KG1 (cell line): ENCODE data around the gene EVA1C.
A peak's percentile ranks its signal among the peaks of the same experiment; 100 is the strongest.
"Not testable (repeated sequence)": the region's sequence is repeated elsewhere in the genome, so short reads cannot be mapped to it uniquely, and the experiment has no call there.

Experiments
- DNase-seq: peaks from one replicate; lab custom pipeline; 2025; lab: John Stamatoyannopoulos, UW

The EVA1C gene

GRCh38 chr21:32499249-32500055, 86.9 kb downstream of the EVA1C start:
- no peak for DNase-seq

DNA sequence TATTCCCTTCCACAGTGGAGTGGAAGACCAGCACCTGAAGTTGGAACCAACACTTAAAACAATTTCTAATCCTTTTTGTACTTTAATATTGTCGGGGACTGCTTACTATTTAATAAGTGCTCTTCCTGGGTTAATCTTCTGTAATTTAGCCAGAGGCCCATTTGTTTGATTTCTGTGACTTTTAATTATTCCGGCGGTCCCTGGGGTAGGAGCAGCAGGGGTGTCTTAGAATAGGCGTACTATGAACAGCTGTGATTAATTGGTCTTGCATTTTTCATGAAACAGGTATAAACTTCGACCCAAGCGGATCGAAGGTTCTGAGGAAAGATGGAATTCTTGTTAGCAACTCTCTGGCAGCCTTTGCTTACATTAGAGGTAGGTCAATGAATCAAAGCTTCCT, 91.1 kb downstream of the EVA1C start:
- not testable (repeated sequence) for DNase-seq

DNA sequence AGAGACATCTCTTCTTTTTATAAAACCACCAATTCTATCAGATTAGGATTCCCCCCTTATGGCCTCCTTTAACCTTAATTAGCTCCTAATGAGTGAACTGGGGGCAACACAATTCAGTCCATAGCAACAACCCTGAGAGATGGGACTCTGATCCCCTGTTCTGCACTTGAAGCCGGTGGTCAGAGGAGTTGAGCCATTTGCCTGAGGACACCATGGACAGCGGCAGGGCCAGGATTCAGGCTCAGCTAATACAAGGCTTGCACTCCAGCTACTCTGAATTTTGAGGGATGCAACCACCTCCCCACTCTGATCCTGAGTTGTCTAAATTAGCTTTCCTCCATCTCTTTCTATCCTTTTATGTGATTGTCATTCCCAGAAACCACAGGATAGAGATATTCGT, 93.3 kb downstream of the EVA1C start:
- not testable (repeated sequence) for DNase-seq

DNA sequence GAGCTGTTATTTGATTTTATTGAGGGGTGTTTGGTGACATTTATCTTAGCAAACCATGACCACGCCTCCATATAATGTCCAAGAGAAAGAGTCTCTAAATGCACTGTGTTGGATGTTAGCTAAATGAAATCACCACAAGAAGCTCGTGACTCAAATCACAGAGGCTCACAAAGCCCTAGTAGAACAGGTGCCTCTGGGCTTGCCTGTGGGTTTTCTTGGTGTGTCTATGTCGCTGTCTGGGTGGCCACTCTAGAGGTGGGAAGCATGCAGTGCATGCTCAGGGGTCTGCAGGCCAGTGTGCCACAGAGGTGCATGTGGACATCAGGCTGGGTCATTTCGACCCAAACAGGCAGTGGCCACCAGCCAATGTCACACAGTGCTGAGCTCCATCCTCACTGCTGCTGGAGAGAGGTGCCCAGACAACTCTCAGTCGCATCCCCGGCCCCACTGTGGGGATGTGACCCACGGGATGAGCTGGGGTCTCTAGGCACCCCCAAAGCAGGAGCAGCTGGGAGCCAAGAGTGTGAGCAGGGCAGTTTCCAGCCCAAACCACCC, 94.0 kb downstream of the EVA1C start:
- not testable (repeated sequence) for DNase-seq

DNA sequence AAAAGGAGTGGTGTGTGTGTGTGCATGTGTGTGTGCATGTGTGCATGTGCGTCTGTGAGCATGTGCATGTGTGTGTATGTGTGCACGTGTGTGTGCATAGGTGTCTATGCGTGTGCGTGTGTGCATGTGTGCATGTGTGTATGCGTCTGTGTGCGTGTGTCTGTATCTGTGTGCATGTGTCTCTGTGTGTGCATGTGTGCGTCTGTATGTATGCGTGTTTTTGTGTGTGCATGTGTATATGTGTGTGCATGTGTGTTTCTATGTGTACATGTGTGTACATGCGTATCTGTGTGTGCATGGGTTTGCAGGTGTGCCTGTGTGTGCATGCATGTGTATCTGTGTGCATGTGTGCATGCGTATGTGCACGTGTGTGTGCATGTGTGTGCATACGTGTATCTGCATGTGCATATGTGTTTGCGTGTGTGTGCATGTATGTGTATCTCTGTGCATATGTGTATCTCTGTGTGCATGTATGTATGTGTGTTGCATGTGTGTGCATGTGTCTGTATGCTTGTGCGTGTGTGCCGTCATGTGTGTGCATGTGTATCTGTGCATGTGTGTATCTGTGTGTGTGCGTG, 94.9 kb downstream of the EVA1C start:
- no peak for DNase-seq

DNA sequence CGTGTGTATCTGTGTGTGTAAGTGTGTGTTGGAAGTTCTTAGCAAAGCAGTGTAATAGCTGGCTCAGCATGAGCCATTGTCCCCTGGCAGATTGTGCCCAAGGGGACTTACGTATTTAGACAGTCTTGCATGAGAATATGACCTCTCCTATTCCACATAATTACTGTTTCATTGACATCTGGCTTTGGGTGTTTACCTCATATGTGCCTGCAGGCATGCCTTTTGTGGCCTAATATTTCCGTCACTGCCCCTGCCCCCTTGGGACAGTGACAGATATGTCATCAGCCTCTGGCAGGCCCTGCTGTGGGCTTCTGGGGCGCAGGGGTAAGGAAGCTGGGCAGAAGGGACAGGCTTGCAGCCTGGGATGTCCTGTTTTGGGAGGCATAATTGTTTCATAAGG, 95.5 kb downstream of the EVA1C start:
- not testable (repeated sequence) for DNase-seq

- DNase-seq: no peak
Measured at GRCh38 chr21:32508558-32508957, 96.1 kb downstream of the EVA1C start.

DNA sequence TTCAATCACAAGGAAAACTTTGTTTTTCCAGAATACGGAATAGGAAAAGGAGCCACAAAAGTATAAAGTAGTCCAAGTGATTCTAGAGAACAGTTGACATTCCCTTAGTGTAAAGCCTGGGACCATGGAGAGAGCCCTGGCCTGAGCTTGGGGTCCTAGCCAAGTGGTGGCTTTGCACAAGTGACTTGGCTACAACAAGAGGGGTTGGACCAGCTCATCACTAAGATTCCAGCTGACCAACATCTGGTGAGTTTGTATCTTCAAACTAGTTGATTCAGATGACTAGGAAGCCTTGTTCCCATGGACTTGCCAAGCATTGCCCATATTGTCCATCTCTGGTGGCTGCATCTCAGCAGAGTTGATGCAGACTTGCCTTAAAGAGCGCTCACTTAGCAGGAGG, 96.5 kb downstream of the EVA1C start:
- not testable (repeated sequence) for DNase-seq

DNA sequence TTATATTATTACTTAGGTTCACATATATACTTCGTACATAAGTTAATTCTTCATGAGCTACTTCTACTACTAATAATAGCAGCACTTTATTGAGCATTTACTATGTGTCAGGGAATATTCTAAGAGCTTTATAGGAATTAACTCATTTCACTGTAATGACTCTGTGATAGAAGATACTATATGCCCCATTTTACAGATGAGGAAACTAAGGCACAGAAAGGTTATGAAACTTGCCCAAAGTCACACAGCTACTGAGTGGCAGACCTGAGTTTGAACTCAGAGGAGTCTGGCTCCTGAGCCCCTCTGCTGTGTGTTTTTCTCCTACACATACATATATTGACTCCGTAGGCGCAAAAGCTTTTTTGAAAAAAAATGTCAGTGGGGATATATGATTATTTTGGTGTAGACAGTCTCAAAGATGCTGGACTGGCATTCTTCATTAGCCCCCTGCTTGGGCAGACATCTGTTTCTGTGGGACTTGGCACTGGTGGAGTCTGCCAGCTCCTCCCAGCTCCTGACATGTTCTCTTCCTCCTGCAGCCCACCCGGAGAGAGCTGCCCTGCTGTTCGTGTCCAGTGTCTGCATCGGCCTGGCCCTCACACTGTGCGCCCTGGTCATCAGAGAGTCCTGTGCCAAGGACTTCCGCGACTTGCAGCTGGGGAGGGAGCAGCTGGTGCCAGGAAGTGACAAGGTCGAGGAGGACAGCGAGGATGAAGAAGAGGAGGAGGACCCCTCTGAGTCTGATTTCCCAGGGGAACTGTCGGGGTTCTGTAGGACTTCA, 102.0 kb downstream of the EVA1C start:
- DNase-seq: no peak

GRCh38 chr21:32515874-32516273, 103.4 kb downstream of the EVA1C start:
- DNase-seq: no peak

DNA sequence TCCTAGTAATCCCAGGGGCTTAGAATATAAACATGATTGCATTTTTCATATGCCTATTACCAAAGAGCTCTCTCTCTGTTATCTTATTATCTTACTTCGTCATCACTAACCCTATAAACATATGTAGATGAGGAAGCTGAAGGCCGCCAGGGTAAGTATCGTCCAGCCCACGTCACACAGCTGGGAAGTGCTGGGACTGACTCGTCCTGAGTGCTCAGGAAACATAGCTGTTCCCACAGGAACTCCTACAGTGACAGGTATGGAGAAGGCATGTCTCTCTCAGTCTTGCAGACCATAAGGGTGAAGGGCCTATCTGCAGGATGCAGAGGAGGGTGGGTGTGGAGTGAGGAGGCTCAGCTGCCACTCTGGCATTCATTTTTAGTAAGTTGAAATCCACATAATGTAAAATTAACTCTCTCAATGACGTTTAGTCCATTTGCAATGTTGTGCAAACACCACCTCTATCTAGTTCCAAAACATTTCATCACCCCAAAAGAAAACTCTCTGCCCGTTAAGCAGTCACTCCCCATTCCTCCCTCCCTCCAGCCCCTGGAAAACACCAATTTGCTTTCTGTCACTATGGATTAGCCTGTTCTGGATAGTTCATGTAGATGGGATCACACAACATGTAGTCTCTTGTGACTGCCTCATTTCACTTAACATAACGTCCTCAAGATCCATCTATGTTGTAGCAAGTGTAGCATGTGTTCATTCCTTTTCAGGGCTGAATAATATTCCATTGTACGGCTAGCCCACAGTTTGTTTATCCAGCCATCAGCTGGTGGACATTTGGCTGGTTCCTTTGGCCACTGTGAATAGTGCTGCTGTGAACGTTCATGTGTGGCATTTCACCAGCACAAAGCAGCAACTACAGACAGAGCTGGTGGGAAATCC, 104.5 kb downstream of the EVA1C start:
- peak; percentile 1 for DNase-seq

GRCh38 chr21:32519945-32520874, 107.7 kb downstream of the EVA1C start:
- DNase-seq: no peak

DNA sequence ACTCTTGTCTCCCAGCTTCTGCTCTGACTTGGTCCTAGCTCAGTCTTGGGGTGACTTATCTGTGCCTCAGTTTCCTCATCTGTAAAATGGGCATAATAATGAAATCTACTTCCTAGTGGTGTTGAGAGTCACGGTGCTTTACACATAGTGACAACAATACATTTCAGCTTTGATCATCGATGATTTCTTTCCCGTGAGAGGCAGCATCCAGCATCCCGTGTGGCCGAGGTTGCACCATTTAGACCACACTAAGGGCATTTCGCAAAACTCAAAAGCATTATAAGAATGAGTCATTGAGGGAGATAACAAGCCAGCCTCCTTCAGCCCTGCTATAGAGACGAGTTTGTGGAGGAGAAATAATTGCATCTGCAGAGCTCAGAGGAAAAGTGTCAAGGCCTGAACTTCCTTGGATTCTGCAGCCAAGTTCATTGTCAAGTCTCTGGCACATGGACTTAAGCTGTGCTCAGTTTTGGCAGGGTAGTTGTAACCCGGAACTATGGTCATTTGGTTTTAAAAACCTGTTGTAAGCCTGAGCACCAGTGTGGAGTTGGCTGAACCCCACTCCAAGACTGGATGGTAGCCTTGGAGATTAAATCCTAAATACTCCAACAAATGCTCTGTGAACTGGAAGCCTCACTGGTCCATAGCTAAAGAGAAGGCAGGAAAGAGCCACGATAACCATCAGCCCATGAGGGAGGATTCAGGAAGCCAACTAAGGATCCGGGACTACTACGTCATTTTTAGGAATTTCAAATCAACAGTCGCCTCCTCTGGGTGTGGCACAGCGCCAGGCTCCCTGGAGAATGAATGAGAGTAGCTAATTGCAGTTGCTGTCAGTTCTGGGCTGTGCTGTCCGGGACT, 108.6 kb downstream of the EVA1C start:
- no peak for DNase-seq

DNA sequence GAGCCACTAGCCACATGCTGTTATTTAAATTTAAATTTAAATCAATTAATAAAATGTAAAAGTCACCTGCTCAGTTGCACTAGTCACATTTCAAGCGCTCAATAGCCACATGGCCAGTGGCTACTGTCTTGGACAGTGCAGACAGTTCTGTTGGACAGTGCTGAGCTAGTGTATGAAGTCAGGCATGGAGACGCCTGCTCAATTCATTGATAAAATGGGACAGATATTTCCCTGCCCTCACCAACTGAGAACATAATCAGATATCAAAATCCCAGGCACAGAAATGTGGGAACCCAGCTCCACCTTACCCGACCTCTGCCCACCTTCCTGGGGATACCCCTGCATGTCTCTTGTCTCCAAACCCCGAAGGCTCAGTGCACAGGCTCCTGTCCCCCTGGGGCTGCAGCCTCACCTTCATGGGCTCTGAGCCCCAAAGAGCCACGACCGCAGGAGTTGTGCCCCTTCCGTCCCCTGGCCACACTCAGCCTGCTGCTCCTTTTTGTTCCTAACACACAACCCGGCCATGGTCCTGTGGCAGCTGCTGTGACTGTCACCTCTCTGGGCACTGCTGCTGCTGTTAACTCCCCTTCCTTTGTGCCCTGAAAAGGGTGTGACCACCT, 109.3 kb downstream of the EVA1C start:
- DNase-seq: no peak

DNA sequence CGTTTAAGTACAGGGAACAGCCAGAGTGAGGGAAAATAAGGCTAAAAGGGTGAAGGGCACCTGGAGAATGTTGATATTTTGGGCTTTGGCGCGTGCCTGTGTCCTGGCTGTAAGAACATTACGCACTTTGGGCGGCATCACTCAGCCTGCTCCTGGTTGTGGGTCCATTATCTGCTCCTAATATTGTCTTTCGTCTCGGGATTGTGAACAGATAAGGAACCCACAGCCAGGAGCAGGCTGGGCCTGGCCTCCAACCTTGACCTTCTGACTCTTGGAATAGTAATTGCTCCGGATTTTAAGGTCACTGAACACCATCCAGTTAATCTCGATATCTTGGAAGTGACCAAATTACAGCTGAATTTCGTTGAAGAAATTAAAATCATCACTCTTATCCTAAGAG, 111.0 kb downstream of the EVA1C start:
- no peak for DNase-seq

- DNase-seq: no peak
Measured at GRCh38 chr21:32523988-32524719, 111.6 kb downstream of the EVA1C start.

GRCh38 chr21:32525282-32525681, 112.8 kb downstream of the EVA1C start:
- DNase-seq: no peak

DNA sequence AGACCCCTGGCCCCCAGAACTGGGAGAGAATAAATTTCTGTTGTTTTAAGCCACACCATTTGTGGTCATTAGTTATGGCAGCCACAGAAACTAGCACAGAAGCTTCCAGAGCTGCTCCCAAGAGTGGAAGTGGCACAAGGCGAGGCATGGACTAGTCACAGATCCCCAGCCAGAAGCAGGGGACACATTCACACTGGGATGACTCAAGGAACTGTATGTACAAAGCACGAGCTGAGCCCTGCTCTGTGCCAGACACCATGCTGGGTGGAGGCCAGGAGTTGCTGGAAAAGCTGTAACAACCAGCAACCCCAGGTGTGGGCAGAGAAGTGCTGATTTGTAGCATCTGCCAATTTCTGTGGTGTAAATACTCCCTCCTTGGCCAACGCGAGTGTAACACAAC, 117.2 kb downstream of the EVA1C start:
- no peak for DNase-seq
